HG03039 (cell line): ENCODE measurements around the gene PHGDH.
"Not testable (repeated sequence)": the region's sequence is repeated elsewhere in the genome, so short reads cannot be mapped to it uniquely, and the experiment has no call there.

Experiments used
- ATAC-seq: cut with Tn5 transposase; IDR thresholded peaks from one replicate; pipeline ENCODE4 v1.9.1; 2021; ENCODE audit warnings: mild to moderate bottlenecking, moderate library complexity; ENCODE audit not compliant: unreplicated experiment

The PHGDH gene

GRCh38 chr1:119786046-119786445 lies 74.3 kb downstream of the PHGDH start:
- ATAC-seq = not testable (repeated sequence)

- not testable (repeated sequence) for ATAC-seq
Observed at GRCh38 chr1:119786473-119787050, 74.8 kb downstream of the PHGDH start.

- no peak for ATAC-seq
Observed at GRCh38 chr1:119787776-119788175, 76.0 kb downstream of the PHGDH start.

- no peak for ATAC-seq
Observed at GRCh38 chr1:119790451-119791198, 78.9 kb downstream of the PHGDH start.

- no peak for ATAC-seq
Observed at GRCh38 chr1:119791377-119791776, 79.6 kb downstream of the PHGDH start.
